Stomach (tissue), 9 donors: ENCODE results near the gene DACH1. TPM values are rescaled to one million over a fixed set of nuclear protein-coding genes. Genes with fewer than 3 reads are reported as not detected.

Source experiments
- DNase-seq, 2 donors: peaks; one replicate each; pipeline versions ENCODE4 v3.0.0 to v3.0.0-alpha.2; 2013 to 2019
- H3K27ac ChIP-seq, 5 donors: fragments of 200-600 bp in 4 of 5; sonication (generic) in 4 of 5; one replicate each; pipeline ENCODE4 v1.5.1; 2013 to 2019; ENCODE audit warnings: mild to moderate bottlenecking in 1 of 5, moderate library complexity in 1 of 5
- H3K27me3 ChIP-seq, 3 donors: fragments of 200-600 bp; sonication (generic); one replicate each; pipeline ENCODE4 v1.5.1; 2017 to 2019; ENCODE audit warnings: mixed run types in 1 of 3
- H3K36me3 ChIP-seq, 4 donors: fragments of 200-600 bp; sonication (generic); 1 replicate in 3 of 4; 2 replicates in 1 of 4; pipeline ENCODE4 v1.5.1; 2016 to 2019
- H3K4me1 ChIP-seq, 4 donors: fragments of 200-600 bp; sonication (generic); one replicate each; pipeline ENCODE4 v1.5.1; 2016 to 2019
- H3K4me3 ChIP-seq, 4 donors: fragments of 200-600 bp; sonication (generic) in 3 of 4; one replicate each; pipeline ENCODE4 v1.5.1; 2016 to 2019; ENCODE audit warnings: mild to moderate bottlenecking in 1 of 4
- H3K9me3 ChIP-seq, 4 donors: fragments of 200-600 bp; sonication (generic); one replicate each; pipeline ENCODE4 v1.5.1; 2016 to 2019
- CTCF ChIP-seq, 7 experiments: fragments of 450-650 bp in 4 of 7; fragments of 200-600 bp in 3 of 7; sonication (generic) in 3 of 7; IDR thresholded peaks; one replicate each; pipeline ENCODE4 v1.5.1; 2016 to 2019; ENCODE audit warnings: antibody characterized with exemption in 7 of 7, control low read depth in 2 of 7, mild to moderate bottlenecking in 1 of 7
- EP300 ChIP-seq: sonication (generic); formaldehyde crosslinking; IDR thresholded peaks from one replicate; pipeline ENCODE4 v1.6.1; 2017; ENCODE audit warnings: antibody characterized with exemption
- POLR2A ChIP-seq, 4 donors: fragments of 450-650 bp; IDR thresholded peaks; one replicate each; pipeline ENCODE4 v1.6.1; 2016; ENCODE audit warnings: antibody characterized with exemption in 4 of 4, control low read depth in 2 of 4, mild to moderate bottlenecking in 1 of 4, moderate library complexity in 1 of 4
- POLR2AphosphoS5 ChIP-seq, 3 donors: sonication (generic); formaldehyde crosslinking; IDR thresholded peaks; one replicate each; pipeline ENCODE4 v1.6.1; 2016; ENCODE audit warnings: antibody characterized with exemption in 3 of 3
- WGBS, 5 donors: extraction: QIAGEN DNeasy Blood & Tissue Kit in 3 of 5; methylation state at CpG; one replicate each; pipeline versions ENCODE4 v1.1.5 to v1.1.7; 2013 to 2018; 5-methylcytosine and 5-hydroxymethylcytosine counted together
- intact Hi-C: fragments of 100-400 bp; cut with DNase I; formaldehyde crosslinking; loops from one replicate; pipeline ENCODE4 v1.15.1; 2023; ENCODE audit warnings: low total_unique reads
- polyA plus RNA-seq, 3 donors: library from polyadenylated mRNA; stranded (reverse); fragments of 200-250 nt; gene quantifications; one replicate each; pipeline ENCODE4 v1.2.3, GENCODE V29; 2013
- total RNA-seq, 5 donors: library from RNA; depleted of rRNA; stranded (reverse); fragments of >200 nt; gene quantifications; one replicate each; pipeline versions ENCODE4 v1.1.0 to v1.2.3, GENCODE V29; 2014 to 2016
- donor health status: healthy with polysubstance abuse.
- donor health status: Bipolar disorder and iron deficiency.
- donor health status: healthy.

Gene DACH1
- total and polyA plus RNA-seq, 8 donors, result 0.28 to 9.4 (median 2.9) TPM; not detected in 1

- Histone ChIP-seq H3K4me3 (no peak overlapping the region), H3K27me3 (peaks cover 0 to 9% (median 0%) of the 10 kb centered on the region in 3 donors), H3K4me1 (peaks cover 0 to 6% (median 0%) of the 10 kb centered on the region in 4 donors), H3K27ac (no peak overlapping the region), H3K36me3 (no peaks in the 10 kb centered on the region), H3K9me3 (no peaks in the 10 kb centered on the region)
- no peak for DNase-seq
- intact Hi-C loops, result no loop called here
- TF ChIP-seq POLR2A (IDR thresholded peaks at IDR 0.05) (no peak), POLR2AphosphoS5 (IDR thresholded peaks at IDR 0.05) (no peak), CTCF (IDR thresholded peaks at IDR 0.05) (no peak)
- 86 to 90% (median 89%) methylated on average over 5 of the region's 5 CpGs for WGBS, 5 donors
Measured at GRCh38 chr13:71875823-71876222, 8.8 kb upstream of the DACH1 start.

- Histone ChIP-seq H3K27me3 (peaks cover 0 to 23% (median 0%) of the 10 kb centered on the region in 3 donors), H3K36me3 (no peaks in the 10 kb centered on the region), H3K4me1 (peaks cover 0 to 6% (median 0%) of the 10 kb centered on the region in 4 donors), H3K4me3 (no peak overlapping the region), H3K9me3 (no peaks in the 10 kb centered on the region), H3K27ac (no peak overlapping the region)
- TF ChIP-seq CTCF (IDR thresholded peaks at IDR 0.05), result no peak
- TF ChIP-seq POLR2AphosphoS5 (IDR thresholded peaks at IDR 0.05), result no peak
- no peak for TF ChIP-seq EP300
- TF ChIP-seq POLR2A (IDR thresholded peaks at IDR 0.05), result no peak
- WGBS, 5 donors, result 64 to 72% (median 64%) methylated on average over 2 of the region's 2 CpGs
- DNase-seq, result no peak
- intact Hi-C loops, result no loop called here
Measured at GRCh38 chr13:71874458-71874857, 7.5 kb upstream of the DACH1 start.

GRCh38 chr13:71873418-71874247 is 6.6 kb upstream of the DACH1 start:
- 31 to 60% (median 50%) methylated on average over 5 of the region's 5 CpGs for whole genome bisulfite sequencing, 5 donors
- no peak for TF ChIP-seq EP300
- no peak for TF ChIP-seq POLR2A (IDR thresholded peaks at IDR 0.05)
- no peak for TF ChIP-seq POLR2AphosphoS5 (IDR thresholded peaks at IDR 0.05)
- no peak for TF ChIP-seq CTCF (IDR thresholded peaks at IDR 0.05)
- no peaks in the 10 kb centered on the region for H3K4me1 ChIP-seq
- no peaks in the 10 kb centered on the region for H3K9me3 ChIP-seq
- no peaks in the 10 kb centered on the region for H3K36me3 ChIP-seq
- peaks cover 0 to 31% (median 0%) of the 10 kb centered on the region in 3 donors for H3K27me3 ChIP-seq
- no peak for DNase-seq
- intact Hi-C loops, result no loop called here
- no peak overlapping the region for H3K27ac ChIP-seq
- H3K4me3 ChIP-seq, result no peak overlapping the region

- H3K27ac ChIP-seq, result no peak overlapping the region
- no peak for DNase-seq
- no peak overlapping the region for H3K4me3 ChIP-seq
- peaks cover 0 to 10% (median 8%) of the 10 kb centered on the region in 4 donors for H3K4me1 ChIP-seq
- H3K27me3 ChIP-seq, result peaks cover 0 to 49% (median 9%) of the 10 kb centered on the region in 3 donors
- WGBS, 5 donors, result 31 to 60% (median 52%) methylated on average over 1 of the region's 1 CpG
- intact Hi-C loops, result no loop called here
- H3K36me3 ChIP-seq, result no peaks in the 10 kb centered on the region
- H3K9me3 ChIP-seq, result no peaks in the 10 kb centered on the region
- no peak for TF ChIP-seq EP300
- no peak for TF ChIP-seq POLR2A (IDR thresholded peaks at IDR 0.05)
- TF ChIP-seq CTCF (IDR thresholded peaks at IDR 0.05), result no peak
- no peak for TF ChIP-seq POLR2AphosphoS5 (IDR thresholded peaks at IDR 0.05)
Measured at GRCh38 chr13:71871844-71872243, 4.8 kb upstream of the DACH1 start.
